HG03139 (cell line): Measurements from ENCODE around the gene FAM174C.

Source experiments
- ATAC-seq: cut with Tn5 transposase; IDR thresholded peaks from one replicate; pipeline ENCODE4 v1.9.1; 2021; ENCODE audit not compliant: unreplicated experiment

FAM174C gene

DNA sequence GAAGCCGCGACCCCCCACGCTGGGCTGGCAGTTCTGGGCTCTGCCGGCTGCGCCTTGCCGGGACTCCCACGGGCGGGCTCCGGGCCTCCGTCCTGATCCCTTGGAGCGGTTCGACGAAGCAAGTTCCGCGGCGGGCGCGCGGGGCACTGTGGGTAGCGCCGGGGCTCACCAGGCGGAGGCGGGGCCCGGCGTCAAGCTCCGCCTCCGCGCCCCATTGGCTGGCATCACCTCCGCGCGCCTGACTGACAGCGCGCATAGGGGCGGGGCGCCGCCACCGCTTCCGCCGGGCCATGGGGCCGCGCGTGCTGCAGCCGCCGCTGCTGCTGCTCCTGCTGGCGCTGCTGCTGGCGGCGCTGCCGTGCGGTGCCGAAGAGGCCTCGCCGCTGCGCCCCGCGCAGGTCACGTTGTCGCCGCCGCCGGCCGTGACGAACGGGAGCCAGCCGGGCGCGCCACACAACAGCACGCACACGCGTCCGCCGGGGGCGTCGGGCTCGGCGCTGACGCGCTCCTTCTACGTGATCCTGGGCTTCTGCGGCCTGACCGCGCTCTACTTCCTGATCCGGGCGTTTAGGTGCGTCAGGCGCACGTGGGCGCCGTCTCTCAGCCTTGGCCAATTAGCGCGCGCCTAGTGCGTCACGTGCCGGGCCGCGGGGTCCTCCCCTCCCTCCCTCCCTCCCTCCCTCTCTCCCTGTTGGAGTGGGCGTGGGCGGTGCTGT, at the start of gene FAM174C:
Gene FAM174C (plus strand): TSS at position 271 of the 716 bp plus-strand sequence. CDS start 20 bp downstream, at position 291.
- peak; percentile 65 for ATAC-seq

GRCh38 chr19:1226227-1226518, 49.2 kb upstream of the FAM174C start:
- ATAC-seq, result no peak

DNA sequence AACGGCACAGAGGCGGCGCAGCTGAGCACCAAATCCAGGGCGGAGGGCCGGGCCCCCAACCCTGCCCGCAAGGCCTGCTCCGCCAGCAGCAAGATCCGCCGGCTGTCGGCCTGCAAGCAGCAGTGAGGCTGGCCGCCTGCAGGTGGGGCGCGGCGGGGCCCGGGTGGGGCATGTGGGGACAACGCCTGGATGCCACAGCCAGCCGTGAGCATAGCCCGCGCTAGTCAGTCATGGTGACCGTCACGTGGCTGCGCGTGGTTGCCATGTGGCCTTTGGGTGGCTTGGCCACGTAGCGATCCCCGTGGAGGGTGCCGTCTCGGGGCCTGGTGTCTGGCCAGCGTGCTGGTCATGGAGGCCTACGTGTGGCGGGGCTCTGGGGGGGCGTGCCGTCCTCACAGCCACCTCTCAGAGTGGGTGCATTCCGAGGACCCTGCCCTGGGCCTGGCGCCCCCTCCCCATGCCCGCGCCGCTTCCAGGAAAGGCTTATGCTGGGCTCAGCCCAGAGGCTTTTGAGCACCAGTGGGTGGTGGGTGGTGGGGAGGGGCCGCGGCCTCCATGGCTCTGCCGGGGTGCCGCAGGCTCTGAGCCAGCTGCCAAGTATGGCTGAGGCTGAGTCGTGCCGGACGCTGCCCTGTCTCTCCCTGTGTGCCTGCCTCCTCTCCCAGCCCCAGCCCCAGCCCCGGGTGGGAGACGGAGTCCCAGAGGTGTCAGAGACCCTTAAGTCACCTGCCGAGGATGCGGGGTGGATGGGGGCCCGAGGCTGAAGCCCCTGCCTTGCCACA, 48.6 kb upstream of the FAM174C start:
- no peak for ATAC-seq

- ATAC-seq, result no peak
Measured at GRCh38 chr19:1227304-1228054, 47.9 kb upstream of the FAM174C start.

GRCh38 chr19:1228161-1228957, 47.0 kb upstream of the FAM174C start:
- no peak for ATAC-seq

- no peak for ATAC-seq
Measured at GRCh38 chr19:1229056-1229923, 46.0 kb upstream of the FAM174C start.

DNA sequence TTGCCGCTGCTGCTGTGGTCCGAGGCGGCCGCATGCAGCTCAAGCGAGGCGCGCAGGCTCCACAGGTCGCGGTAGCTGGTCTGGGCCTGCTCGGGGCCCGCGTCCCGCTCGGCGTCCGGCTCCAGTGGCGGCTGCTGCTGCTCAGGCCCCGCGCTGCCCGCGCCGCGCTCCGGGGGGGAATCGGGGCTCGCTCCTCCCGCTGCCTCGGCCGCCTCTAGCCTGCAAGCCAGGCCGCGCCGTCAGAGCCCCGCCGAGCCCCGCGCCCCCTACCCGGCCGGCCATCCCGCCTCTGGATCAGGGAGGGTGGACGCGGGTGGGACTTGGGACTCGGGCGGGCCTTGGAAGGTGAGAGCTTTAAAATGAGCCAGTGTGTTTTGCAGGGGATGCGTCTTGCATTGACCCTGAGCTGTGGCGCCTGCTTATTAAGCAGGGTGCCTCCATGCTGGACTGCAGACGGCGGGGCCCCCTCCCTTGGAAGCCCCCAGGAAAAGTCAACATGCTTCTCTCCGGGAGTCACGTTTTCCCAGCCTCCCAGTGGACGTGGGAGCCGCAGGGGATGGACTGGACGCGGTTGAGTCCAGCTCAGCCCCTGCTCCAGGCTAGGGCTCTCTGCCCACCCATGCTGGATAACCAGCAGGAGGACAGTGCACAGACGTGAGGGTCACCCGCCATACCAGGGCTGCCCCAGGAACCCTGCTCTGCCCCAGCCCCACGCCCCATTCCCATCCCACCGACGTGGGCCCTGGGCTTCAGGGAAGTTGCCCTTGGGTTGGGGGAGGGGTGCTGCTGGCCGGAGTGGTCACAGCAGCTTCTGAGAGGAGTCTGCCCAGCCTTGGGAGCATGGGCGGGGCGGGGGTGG, 45.2 kb upstream of the FAM174C start:
- ATAC-seq, result no peak

- ATAC-seq, result no peak
Measured at GRCh38 chr19:1230783-1231489, 44.4 kb upstream of the FAM174C start.

- no peak for ATAC-seq
Measured at GRCh38 chr19:1231729-1232637, 43.3 kb upstream of the FAM174C start.

- ATAC-seq, result no peak
Measured at GRCh38 chr19:1232652-1233072, 42.7 kb upstream of the FAM174C start.

- no peak for ATAC-seq
Measured at GRCh38 chr19:1233115-1233667, 42.1 kb upstream of the FAM174C start.

DNA sequence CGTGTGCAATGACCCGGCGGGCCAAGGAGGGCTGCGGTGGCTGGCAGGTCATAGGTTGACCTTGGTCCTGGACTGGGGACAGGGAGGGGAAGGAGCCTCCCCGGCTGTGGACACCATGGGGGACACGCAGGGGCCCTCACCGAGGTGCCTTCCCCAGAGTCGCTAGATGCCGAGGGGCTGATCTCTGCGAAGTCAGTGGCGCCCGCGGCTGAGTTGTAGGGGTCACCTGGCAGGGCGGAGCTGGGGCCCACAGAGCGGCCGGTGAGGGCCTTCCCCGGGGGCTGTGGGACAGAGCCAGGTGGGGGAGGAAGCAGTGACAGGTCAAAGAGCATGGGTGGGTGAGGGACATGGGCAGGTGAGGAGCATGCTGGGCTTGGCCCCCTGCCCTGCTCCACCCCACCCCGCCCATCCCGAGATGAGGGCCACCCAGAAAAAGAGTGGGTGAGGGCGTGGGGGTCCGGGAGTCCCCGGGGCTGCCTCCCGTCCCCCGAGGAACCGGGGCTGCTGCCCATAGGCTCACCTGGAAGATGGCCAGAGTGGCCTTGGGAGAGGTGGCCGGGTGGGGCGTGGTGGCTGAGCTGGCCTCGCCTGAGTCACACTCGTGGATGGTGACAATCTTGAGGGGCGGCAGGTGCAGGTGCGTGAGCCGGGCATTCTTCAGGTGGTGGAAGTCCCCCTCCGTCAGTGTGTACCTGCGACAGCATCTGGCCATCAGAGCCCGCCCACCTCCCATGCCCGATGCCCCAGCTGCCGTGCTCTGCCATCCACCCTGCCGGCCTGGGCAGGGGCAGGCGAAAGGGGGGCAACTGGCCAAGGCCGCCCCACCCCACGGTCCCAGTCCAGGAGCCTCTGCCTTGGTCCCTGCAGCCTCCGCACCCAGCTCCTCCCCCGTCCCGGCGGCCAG, 41.0 kb upstream of the FAM174C start:
- ATAC-seq, result no peak

- ATAC-seq, result no peak
Measured at GRCh38 chr19:1234955-1235380, 40.4 kb upstream of the FAM174C start.

DNA sequence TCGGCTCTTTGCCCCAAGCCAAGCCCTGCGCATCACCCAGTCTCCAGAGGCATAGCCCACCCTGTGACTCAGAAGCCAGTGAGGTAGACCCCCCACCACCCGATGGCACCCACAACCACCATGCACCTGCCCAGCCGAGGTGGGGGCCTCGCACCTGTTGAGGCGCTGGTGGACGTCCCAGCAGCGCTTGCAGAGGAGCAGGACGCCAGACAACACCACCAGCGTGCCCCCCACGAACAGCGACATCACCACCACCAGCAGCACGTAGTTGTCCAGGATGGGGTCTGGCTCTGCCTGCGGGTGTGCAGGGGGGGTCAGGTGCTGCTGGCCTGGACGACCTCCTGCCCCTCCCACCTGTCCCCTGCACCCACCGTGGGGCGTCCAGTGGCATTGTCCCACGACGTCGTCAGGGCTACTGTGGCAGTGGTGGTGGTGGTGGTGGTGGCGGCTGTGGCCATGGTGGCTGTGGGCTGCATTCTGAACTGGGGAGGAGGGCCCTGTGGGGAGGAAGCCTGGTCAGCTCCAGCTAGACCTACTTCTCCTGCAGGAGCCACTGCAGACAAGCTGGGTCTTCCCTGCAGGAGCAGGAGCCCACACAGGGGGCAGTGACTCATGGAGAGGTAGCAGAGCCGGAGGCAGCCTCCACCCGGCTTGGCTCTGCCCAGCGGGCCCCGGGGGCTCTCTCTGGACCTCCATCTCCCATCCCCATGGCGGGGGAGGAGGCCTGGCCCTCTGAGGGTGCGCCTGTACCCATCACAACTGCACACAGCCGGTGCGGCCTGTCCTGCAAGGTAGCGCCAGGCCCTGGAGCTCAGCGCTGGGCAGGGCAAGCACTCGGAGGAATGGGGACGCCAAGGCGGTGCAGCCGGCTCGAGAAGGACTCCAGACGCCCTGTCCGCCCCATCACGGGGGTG, 39.4 kb upstream of the FAM174C start:
- no peak for ATAC-seq

- no peak for ATAC-seq
Measured at GRCh38 chr19:1236576-1236975, 38.8 kb upstream of the FAM174C start.
